Measurements from ENCODE around the gene ALG1.
"Not testable (repeated sequence)": the region's sequence is repeated elsewhere in the genome, so short reads cannot be mapped to it uniquely, and the experiment has no call there.

DNA sequence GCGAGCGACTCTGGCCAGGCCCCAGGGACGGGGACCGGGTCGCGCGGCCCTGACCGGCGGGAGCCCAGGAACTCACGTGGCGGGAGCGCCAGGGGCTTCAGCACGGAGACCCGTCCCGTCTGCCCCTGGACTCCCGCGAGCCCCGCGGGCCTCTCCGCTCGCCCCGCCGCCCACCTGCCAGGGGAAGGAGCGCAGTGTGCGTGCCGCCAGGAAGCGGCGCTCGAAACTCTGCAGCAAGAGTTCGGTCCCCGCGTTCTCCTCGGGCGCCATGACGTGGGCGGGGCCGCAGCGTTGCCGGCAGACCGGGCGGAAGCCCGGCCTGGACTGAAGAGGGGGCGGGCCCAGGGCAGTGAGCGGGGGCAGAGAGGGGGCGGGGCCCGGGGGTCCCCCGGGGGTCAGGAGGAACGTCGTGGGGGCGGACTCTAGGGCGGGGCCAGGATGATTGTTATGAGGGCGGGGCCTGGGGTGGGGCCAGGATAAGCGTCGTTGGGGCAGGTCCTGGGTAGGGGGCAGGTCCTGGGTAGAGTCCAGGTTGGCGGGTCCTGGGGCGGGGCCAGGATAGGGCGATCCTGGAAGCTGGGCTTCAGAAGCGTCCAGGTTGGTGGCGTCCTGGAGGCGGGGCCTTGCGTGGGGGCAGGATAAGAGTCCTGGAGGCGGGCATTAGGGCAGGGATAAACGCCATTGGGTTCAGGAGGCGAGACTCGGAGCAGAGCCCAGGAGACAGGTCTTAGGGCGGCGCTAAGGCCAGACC, 26.0 kb downstream of the ALG1 start, which contains the start of gene EEF2KMT:
- not testable (repeated sequence) for TF ChIP-seq CTCF (IDR thresholded peaks at IDR 0.05; ENCODE audit: poor library complexity, severe bottlenecking); EZH2 (IDR thresholded peaks at IDR 0.05; ENCODE audit: borderline replicate concordance, insufficient read depth, low read length, poor library complexity, severe bottlenecking); POLR2AphosphoS5 (IDR thresholded peaks at IDR 0.05); TAF1 (IDR thresholded peaks at IDR 0.05; ENCODE audit: low read depth); MXI1 (conservative IDR thresholded peaks at IDR 0.05; ENCODE audit: poor library complexity, severe bottlenecking); RAD21 (conservative IDR thresholded peaks at IDR 0.05); EP300 (conservative IDR thresholded peaks at IDR 0.05; ENCODE audit: poor library complexity, severe bottlenecking)
- TF ChIP-seq, protein P1, sequence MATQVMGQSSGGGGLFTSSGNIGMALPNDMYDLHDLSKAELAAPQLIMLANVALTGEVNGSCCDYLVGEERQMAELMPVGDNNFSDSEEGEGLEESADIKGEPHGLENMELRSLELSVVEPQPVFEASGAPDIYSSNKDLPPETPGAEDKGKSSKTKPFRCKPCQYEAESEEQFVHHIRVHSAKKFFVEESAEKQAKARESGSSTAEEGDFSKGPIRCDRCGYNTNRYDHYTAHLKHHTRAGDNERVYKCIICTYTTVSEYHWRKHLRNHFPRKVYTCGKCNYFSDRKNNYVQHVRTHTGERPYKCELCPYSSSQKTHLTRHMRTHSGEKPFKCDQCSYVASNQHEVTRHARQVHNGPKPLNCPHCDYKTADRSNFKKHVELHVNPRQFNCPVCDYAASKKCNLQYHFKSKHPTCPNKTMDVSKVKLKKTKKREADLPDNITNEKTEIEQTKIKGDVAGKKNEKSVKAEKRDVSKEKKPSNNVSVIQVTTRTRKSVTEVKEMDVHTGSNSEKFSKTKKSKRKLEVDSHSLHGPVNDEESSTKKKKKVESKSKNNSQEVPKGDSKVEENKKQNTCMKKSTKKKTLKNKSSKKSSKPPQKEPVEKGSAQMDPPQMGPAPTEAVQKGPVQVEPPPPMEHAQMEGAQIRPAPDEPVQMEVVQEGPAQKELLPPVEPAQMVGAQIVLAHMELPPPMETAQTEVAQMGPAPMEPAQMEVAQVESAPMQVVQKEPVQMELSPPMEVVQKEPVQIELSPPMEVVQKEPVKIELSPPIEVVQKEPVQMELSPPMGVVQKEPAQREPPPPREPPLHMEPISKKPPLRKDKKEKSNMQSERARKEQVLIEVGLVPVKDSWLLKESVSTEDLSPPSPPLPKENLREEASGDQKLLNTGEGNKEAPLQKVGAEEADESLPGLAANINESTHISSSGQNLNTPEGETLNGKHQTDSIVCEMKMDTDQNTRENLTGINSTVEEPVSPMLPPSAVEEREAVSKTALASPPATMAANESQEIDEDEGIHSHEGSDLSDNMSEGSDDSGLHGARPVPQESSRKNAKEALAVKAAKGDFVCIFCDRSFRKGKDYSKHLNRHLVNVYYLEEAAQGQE (IDR thresholded peaks at IDR 0.05; ENCODE audit: borderline replicate concordance), result not testable (repeated sequence)

Data from neural cell (in vitro differentiated cells).